HG02763 (cell line): Measurements from ENCODE around the gene PARVB.
A peak's percentile ranks its signal among the peaks of the same experiment; 100 is the strongest.

Experiments used
- ATAC-seq: cut with Tn5 transposase; IDR thresholded peaks from one replicate; pipeline ENCODE4 v1.9.1; 2021; ENCODE audit warnings: mild to moderate bottlenecking, moderate library complexity; ENCODE audit not compliant: unreplicated experiment

Gene PARVB

GRCh38 chr22:44024288-44024921 lies at the start of gene PARVB:
Gene PARVB (plus strand): TSS chr22:44024302. CDS start chr22:44024340, 38 bp downstream.
- ATAC-seq = no peak

- no peak for ATAC-seq
Measured at GRCh38 chr22:43975041-43975440, 49.1 kb upstream of the PARVB start.

- no peak for ATAC-seq
Measured at GRCh38 chr22:43976861-43977795, 47.0 kb upstream of the PARVB start.

- ATAC-seq = no peak
Measured at GRCh38 chr22:43978558-43978957, 45.5 kb upstream of the PARVB start.

GRCh38 chr22:43980579-43980978 lies 43.5 kb upstream of the PARVB start:
- no peak for ATAC-seq

- ATAC-seq = no peak
Measured at GRCh38 chr22:43980996-43981395, 43.1 kb upstream of the PARVB start.

GRCh38 chr22:43983808-43984207 lies 40.3 kb upstream of the PARVB start:
- ATAC-seq = no peak

- no peak for ATAC-seq
Measured at GRCh38 chr22:43985532-43985931, 38.6 kb upstream of the PARVB start.

GRCh38 chr22:43988116-43988820 lies 35.8 kb upstream of the PARVB start:
- no peak for ATAC-seq

- ATAC-seq = no peak
Measured at GRCh38 chr22:43988960-43989359, 35.1 kb upstream of the PARVB start.

GRCh38 chr22:43990044-43990443 lies 34.1 kb upstream of the PARVB start:
- no peak for ATAC-seq

- ATAC-seq = no peak
Measured at GRCh38 chr22:43991316-43992020, 32.6 kb upstream of the PARVB start.

GRCh38 chr22:43992331-43992821 lies 31.7 kb upstream of the PARVB start:
- no peak for ATAC-seq

GRCh38 chr22:43993072-43993760 lies 30.9 kb upstream of the PARVB start:
- ATAC-seq = no peak

GRCh38 chr22:43994006-43994405 lies 30.1 kb upstream of the PARVB start:
- ATAC-seq = no peak

- no peak for ATAC-seq
Measured at GRCh38 chr22:43994416-43994815, 29.7 kb upstream of the PARVB start.

GRCh38 chr22:43995057-43995685 lies 28.9 kb upstream of the PARVB start:
- no peak for ATAC-seq

GRCh38 chr22:43995798-43996169 lies 28.3 kb upstream of the PARVB start:
- peak; percentile 21 for ATAC-seq

- ATAC-seq = peak; percentile 71
Measured at GRCh38 chr22:43996170-43996980, 27.7 kb upstream of the PARVB start.
